Mammary epithelial cell (primary cell): ENCODE results near the gene PNLIP.

ENCODE experiments used
- EZH2 ChIP-seq: IDR thresholded peaks from 2 replicates; pipeline ENCODE4 v1.6.1; 2012; ENCODE audit warnings: low read length, inconsistent platforms, borderline replicate concordance
- TF ChIP-seq, protein P1 (sequence below), 2 donors: IDR thresholded peaks in 1 of 2; conservative IDR thresholded peaks in 1 of 2; 2 replicates each; pipeline ENCODE4 v1.5.1; 2011 to 2012; ENCODE audit warnings: inconsistent platforms in 2 of 2, low read length in 2 of 2, mild to moderate bottlenecking in 2 of 2, control low read depth in 1 of 2, low read depth in 1 of 2; ENCODE audit not compliant: insufficient read depth in 1 of 2; ENCODE audit errors: extremely low read depth in 1 of 2

- TF ChIP-seq, protein P1, sequence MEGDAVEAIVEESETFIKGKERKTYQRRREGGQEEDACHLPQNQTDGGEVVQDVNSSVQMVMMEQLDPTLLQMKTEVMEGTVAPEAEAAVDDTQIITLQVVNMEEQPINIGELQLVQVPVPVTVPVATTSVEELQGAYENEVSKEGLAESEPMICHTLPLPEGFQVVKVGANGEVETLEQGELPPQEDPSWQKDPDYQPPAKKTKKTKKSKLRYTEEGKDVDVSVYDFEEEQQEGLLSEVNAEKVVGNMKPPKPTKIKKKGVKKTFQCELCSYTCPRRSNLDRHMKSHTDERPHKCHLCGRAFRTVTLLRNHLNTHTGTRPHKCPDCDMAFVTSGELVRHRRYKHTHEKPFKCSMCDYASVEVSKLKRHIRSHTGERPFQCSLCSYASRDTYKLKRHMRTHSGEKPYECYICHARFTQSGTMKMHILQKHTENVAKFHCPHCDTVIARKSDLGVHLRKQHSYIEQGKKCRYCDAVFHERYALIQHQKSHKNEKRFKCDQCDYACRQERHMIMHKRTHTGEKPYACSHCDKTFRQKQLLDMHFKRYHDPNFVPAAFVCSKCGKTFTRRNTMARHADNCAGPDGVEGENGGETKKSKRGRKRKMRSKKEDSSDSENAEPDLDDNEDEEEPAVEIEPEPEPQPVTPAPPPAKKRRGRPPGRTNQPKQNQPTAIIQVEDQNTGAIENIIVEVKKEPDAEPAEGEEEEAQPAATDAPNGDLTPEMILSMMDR (conservative IDR thresholded peaks at IDR 0.05 in 1 of 2, IDR thresholded peaks at IDR 0.05 in 1 of 2; ENCODE audit: extremely low read depth in 1 of 2, insufficient read depth in 1 of 2, low read depth in 1 of 2, low read length in 2 of 2), result no peak
- no peak for TF ChIP-seq EZH2
Measured at GRCh38 chr10:116594525-116595035, 48.8 kb downstream of the PNLIP start.
